Measurements from ENCODE around the gene ESPL1. TPM values are rescaled to one million over a fixed set of nuclear protein-coding genes. Genes with fewer than 3 reads are reported as not detected.

Gene ESPL1
- total RNA-seq, 6 donors from 2014 or later = 1.5 to 5.3 (median 2.1) TPM

- H3K27ac ChIP-seq = peak overlapping the region; percentile 72 to 90 (median 86)
- H3K36me3 ChIP-seq = peaks cover 0 to 3% (median 0%) of the 10 kb centered on the region in 4 donors
- no peak for TF ChIP-seq EP300 (IDR thresholded peaks at IDR 0.05)
- TF ChIP-seq, protein P1, sequence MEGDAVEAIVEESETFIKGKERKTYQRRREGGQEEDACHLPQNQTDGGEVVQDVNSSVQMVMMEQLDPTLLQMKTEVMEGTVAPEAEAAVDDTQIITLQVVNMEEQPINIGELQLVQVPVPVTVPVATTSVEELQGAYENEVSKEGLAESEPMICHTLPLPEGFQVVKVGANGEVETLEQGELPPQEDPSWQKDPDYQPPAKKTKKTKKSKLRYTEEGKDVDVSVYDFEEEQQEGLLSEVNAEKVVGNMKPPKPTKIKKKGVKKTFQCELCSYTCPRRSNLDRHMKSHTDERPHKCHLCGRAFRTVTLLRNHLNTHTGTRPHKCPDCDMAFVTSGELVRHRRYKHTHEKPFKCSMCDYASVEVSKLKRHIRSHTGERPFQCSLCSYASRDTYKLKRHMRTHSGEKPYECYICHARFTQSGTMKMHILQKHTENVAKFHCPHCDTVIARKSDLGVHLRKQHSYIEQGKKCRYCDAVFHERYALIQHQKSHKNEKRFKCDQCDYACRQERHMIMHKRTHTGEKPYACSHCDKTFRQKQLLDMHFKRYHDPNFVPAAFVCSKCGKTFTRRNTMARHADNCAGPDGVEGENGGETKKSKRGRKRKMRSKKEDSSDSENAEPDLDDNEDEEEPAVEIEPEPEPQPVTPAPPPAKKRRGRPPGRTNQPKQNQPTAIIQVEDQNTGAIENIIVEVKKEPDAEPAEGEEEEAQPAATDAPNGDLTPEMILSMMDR (IDR thresholded peaks at IDR 0.05) = no peak
- no peak for TF ChIP-seq POLR2AphosphoS5 (IDR thresholded peaks at IDR 0.05)
- TF ChIP-seq POLR2A (IDR thresholded peaks at IDR 0.05) = no peak
- peak in 1 of 2 donors; percentile 8 for ATAC-seq (ENCODE audit: low FRiP score in 2 of 2)
- H3K4me1 ChIP-seq = peaks cover 35 to 48% (median 46%) of the 10 kb centered on the region in 4 donors
- WGBS, 2 donors = 1% methylated on average over 9 of the region's 9 CpGs; no CpG with 5 or more reads in 1 of the 2 donors
- DNase-seq = no peak
- H3K27me3 ChIP-seq = no peaks in the 10 kb centered on the region
- H3K4me3 ChIP-seq = peak overlapping the region; percentile 59 to 79 (median 65)
- H3K9me3 ChIP-seq = no peaks in the 10 kb centered on the region
Measured at GRCh38 chr12:53231671-53231920, 36.5 kb upstream of the ESPL1 start.

DNA sequence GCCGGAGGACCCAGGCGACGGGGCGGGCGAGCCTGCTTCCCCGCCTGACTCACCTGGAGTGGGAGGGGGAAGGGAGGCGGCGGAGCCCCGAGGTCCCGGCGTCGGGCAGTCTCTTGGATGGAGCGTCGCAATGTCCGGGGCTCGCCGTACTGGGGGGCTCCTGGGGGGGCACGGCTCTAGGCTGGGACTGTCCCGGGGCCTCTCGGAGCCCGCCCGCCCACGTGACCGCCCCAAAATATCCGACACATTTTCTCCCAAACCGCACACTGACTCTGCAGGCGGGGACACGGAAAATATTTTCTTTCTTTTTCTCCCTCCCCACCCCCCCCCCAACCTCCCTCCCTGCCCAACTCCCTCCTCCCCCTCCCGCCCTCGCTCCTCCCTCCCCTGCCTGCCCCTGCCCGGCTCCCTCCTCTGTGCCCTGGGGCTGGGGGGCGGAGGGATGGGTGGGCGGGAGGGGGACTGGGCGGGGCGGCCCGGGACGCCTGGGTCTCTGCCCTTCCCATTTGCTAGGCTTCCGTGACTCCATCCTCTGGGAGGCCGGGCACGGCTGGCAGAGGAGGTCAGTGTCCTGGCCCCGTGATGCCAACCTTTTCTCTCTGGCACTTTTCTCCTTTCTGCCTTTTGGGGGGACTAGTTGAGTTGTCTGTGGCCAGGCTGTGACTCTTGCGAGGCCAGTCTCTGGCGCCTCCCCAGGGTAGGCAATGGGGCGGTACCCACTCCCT, 36.0 kb upstream of the ESPL1 start, which contains the start of gene RARG:
RARG (minus strand) TSS at position 289 of the 725 bp plus-strand sequence. CDS start 4,664 bp downstream, outside the sequence.
- DNase-seq = peak; percentile 64 to 90
- peak within 1 kb of the TSS; percentile 72 to 90 (median 86) for H3K27ac ChIP-seq
- 0 to 1% methylated on average over 18 to 38 of the region's 44 CpGs for WGBS, 2 donors

GRCh38 chr12:53232646-53233461, 35.2 kb upstream of the ESPL1 start:
- Histone ChIP-seq H3K27me3 (no peaks in the 10 kb centered on the region), H3K4me1 (peaks cover 35 to 48% (median 46%) of the 10 kb centered on the region in 4 donors), H3K4me3 (peak overlapping the region in 3 of 4 donors; percentile 59 to 79 (median 66)), H3K36me3 (no peaks in the 10 kb centered on the region), H3K9me3 (no peaks in the 10 kb centered on the region), H3K27ac (peak overlapping the region; percentile 72 to 90 (median 86))
- TF ChIP-seq, protein P1 (IDR thresholded peaks at IDR 0.05) = peak in 1 of 6 experiments; percentile 15
- TF ChIP-seq EP300 (IDR thresholded peaks at IDR 0.05) (no peak), POLR2A (IDR thresholded peaks at IDR 0.05) (peak in 1 of 4 donors; percentile 10), POLR2AphosphoS5 (IDR thresholded peaks at IDR 0.05) (no peak)
- peak; percentile 68 to 74 for ATAC-seq (ENCODE audit: low FRiP score in 2 of 2)
- DNase-seq = peak in 1 of 2 donors; percentile 70
- 25 to 52% methylated on average over 4 to 11 of the region's 11 CpGs for WGBS, 2 donors

More for the DNA sequence above, 36.0 kb upstream of the ESPL1 start, which contains the start of gene RARG:
- Histone ChIP-seq H3K9me3 (no peaks in the 10 kb centered on the region), H3K27me3 (no peaks in the 10 kb centered on the region), H3K36me3 (peaks cover 0 to 3% (median 0%) of the 10 kb centered on the region in 4 donors), H3K4me1 (peaks cover 35 to 48% (median 46%) of the 10 kb centered on the region in 4 donors), H3K4me3 (peak within 1 kb of the TSS; percentile 59 to 79 (median 65))
- TF ChIP-seq, protein P1 (IDR thresholded peaks at IDR 0.05) = peak in 1 of 6 experiments; percentile 8
- TF ChIP-seq POLR2AphosphoS5 (IDR thresholded peaks at IDR 0.05) (peak; percentile 15 to 44), EP300 (IDR thresholded peaks at IDR 0.05) (no peak), POLR2A (IDR thresholded peaks at IDR 0.05) (peak in 1 of 4 donors; percentile 39)
- peak; percentile 80 to 81 for ATAC-seq (ENCODE audit: low FRiP score in 2 of 2)

- no peaks in the 10 kb centered on the region for H3K27me3 ChIP-seq
- no peak overlapping the region for H3K4me3 ChIP-seq
- peaks cover 35 to 48% (median 46%) of the 10 kb centered on the region in 4 donors for H3K4me1 ChIP-seq
- no peaks in the 10 kb centered on the region for H3K36me3 ChIP-seq
- ATAC-seq (ENCODE audit: low FRiP score in 2 of 2) = peak in 1 of 2 donors; percentile 3
- H3K27ac ChIP-seq = peak overlapping the region in 3 of 4 donors; percentile 42 to 88 (median 84)
- no peaks in the 10 kb centered on the region for H3K9me3 ChIP-seq
- TF ChIP-seq POLR2A (IDR thresholded peaks at IDR 0.05) (no peak), EP300 (IDR thresholded peaks at IDR 0.05) (no peak), POLR2AphosphoS5 (IDR thresholded peaks at IDR 0.05) (no peak)
- TF ChIP-seq, protein P1 (IDR thresholded peaks at IDR 0.05) = no peak
- peak in 1 of 2 donors; percentile 64 for DNase-seq
- WGBS, 2 donors = 50 to 63% methylated on average over 4 of the region's 7 CpGs
Measured at GRCh38 chr12:53233671-53234121, 34.4 kb upstream of the ESPL1 start.
